Upper lobe of left lung (tissue), 4 donors: ENCODE results near the gene PIANP.

Experiments
- POLR2A ChIP-seq, 4 donors: fragments of 450-650 bp; IDR thresholded peaks; one replicate each; pipeline ENCODE4 v1.5.1; 2016 to 2017; ENCODE audit warnings: antibody characterized with exemption in 4 of 4, mild to moderate bottlenecking in 2 of 4
- POLR2AphosphoS5 ChIP-seq, 2 donors: sonication (generic); formaldehyde crosslinking; IDR thresholded peaks; one replicate each; pipeline ENCODE4 v1.5.1; 2017; ENCODE audit warnings: antibody characterized with exemption in 2 of 2
- TF ChIP-seq, protein P1 (sequence below), 6 experiments: fragments of 450-650 bp in 4 of 6; fragments of 200-600 bp in 2 of 6; sonication (generic) in 2 of 6; IDR thresholded peaks; one replicate each; pipeline ENCODE4 v1.5.1; 2016 to 2019; ENCODE audit warnings: antibody characterized with exemption in 6 of 6

DNA sequence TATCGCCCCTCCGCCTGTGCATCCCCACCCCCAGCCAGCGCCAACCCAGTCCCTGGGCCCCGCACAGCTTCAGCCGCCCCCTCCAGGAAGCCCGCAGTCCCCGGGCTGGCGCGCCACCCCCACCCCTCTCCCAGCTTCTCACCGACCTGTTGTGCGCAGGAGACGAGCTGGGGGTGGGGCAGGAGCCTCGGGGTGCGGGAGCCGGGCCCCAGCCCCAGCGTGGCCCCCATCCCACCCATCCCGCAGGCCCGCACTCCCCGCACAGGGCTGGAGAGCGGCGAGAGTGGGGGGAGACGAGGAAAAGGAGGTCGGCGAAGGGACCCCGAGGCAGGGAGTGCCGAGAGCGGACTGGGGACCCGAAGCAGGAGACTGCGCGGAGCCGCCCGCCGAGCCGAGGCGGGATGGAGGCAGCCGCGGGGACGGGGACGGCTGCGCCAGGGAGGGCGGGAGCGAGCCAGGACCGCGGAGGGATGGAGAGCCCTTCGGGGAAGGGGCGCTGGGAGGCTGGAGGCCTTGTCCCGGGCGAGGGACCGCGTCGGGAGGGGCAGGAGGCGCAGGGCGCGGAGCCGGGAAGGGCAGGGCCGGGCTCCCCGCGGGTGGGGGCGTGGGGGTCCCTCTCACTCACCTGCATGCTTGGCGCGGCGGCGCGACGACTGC lies 498 bp downstream of the PIANP start:
- TF ChIP-seq, protein P1, sequence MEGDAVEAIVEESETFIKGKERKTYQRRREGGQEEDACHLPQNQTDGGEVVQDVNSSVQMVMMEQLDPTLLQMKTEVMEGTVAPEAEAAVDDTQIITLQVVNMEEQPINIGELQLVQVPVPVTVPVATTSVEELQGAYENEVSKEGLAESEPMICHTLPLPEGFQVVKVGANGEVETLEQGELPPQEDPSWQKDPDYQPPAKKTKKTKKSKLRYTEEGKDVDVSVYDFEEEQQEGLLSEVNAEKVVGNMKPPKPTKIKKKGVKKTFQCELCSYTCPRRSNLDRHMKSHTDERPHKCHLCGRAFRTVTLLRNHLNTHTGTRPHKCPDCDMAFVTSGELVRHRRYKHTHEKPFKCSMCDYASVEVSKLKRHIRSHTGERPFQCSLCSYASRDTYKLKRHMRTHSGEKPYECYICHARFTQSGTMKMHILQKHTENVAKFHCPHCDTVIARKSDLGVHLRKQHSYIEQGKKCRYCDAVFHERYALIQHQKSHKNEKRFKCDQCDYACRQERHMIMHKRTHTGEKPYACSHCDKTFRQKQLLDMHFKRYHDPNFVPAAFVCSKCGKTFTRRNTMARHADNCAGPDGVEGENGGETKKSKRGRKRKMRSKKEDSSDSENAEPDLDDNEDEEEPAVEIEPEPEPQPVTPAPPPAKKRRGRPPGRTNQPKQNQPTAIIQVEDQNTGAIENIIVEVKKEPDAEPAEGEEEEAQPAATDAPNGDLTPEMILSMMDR (IDR thresholded peaks at IDR 0.05): no peak
- TF ChIP-seq POLR2A (IDR thresholded peaks at IDR 0.05) (no peak), POLR2AphosphoS5 (IDR thresholded peaks at IDR 0.05) (no peak)
